PC-9 (cell line): ENCODE results near the gene CRACDL. TPM values are rescaled to one million over a fixed set of nuclear protein-coding genes. Genes with fewer than 3 reads are reported as not detected.

Source experiments
- BruUV-seq: library from RNA; stranded (reverse); fragments of 400-500 nt; replicated peaks from 2 replicates; lab custom pipeline; 2021; lab: Mats Ljungman, UMichigan
- CTCF ChIA-PET: fragments of 300-600 bp; sonication (Branson Sonifier 250); formaldehyde crosslinking; loops from one replicate; lab custom pipeline; 2022; ENCODE audit warnings: antibody characterized with exemption; lab: Charles Lee
- POLR2A ChIA-PET: fragments of 300-600 bp; sonication (Branson Sonifier 250); formaldehyde crosslinking; loops from one replicate; lab custom pipeline; 2022; ENCODE audit warnings: antibody characterized with exemption; ENCODE audit not compliant: unreplicated experiment; lab: Charles Lee
- DNase-seq, 2 experiments: peaks; one replicate each; pipeline versions ENCODE4 v3.0.0 to v3.0.0-alpha.2; 2015 to 2022; ENCODE audit warnings: mixed read lengths in 1 of 2
- H2AFZ ChIP-seq: fragments of 200-600 bp; sonication (generic); 2 replicates; pipeline ENCODE4 v1.8.1; 2017; ENCODE audit warnings: antibody characterized with exemption
- H3F3A ChIP-seq: fragments of 200-600 bp; sonication (generic); 2 replicates; pipeline ENCODE4 v1.8.1; 2017; ENCODE audit warnings: antibody characterized with exemption, mild to moderate bottlenecking, low read depth; ENCODE audit not compliant: insufficient read depth
- H3K27ac ChIP-seq: fragments of 200-600 bp; sonication (generic); 2 replicates; pipeline ENCODE4 v1.6.1; 2016; ENCODE audit warnings: mixed run types
- H3K27me3 ChIP-seq: fragments of 200-600 bp; sonication (generic); 2 replicates; pipeline ENCODE4 v1.6.1; 2016; ENCODE audit warnings: low read depth, mixed run types; ENCODE audit not compliant: insufficient read depth
- H3K36me3 ChIP-seq: fragments of 200-600 bp; sonication (generic); 2 replicates; pipeline ENCODE4 v1.6.1; 2016; ENCODE audit warnings: low read depth, mixed run types
- H3K4me1 ChIP-seq: fragments of 200-600 bp; sonication (generic); replicated peaks from 2 replicates; pipeline ENCODE4 v1.6.1; 2016; ENCODE audit warnings: mixed run types; ENCODE audit not compliant: insufficient read depth
- H3K4me2 ChIP-seq: fragments of 200-600 bp; sonication (generic); 2 replicates; pipeline ENCODE4 v1.6.1; 2017; ENCODE audit warnings: mixed run types
- H3K4me3 ChIP-seq: fragments of 200-600 bp; sonication (generic); 2 replicates; pipeline ENCODE4 v1.6.1; 2016; ENCODE audit warnings: mixed run types
- H3K79me2 ChIP-seq: fragments of 200-600 bp; sonication (generic); 2 replicates; pipeline ENCODE4 v1.6.1; 2017; ENCODE audit warnings: low read depth, mixed run types
- H3K9me2 ChIP-seq: fragments of 200-600 bp; sonication (generic); 2 replicates; pipeline ENCODE4 v1.8.1; 2017; ENCODE audit warnings: mild to moderate bottlenecking; ENCODE audit not compliant: insufficient read depth
- H3K9me3 ChIP-seq: fragments of 200-600 bp; sonication (generic); 2 replicates; pipeline ENCODE4 v1.8.1; 2016; ENCODE audit warnings: low read depth; ENCODE audit not compliant: insufficient read depth
- H4K20me1 ChIP-seq: fragments of 200-600 bp; sonication (generic); 2 replicates; pipeline ENCODE4 v1.8.1; 2017; ENCODE audit not compliant: insufficient read depth
- EZH2 ChIP-seq: fragments of 200-600 bp; sonication (generic); IDR thresholded peaks from 2 replicates; pipeline ENCODE4 v1.8.0; 2017; ENCODE audit warnings: antibody characterized with exemption, low read depth
- intact Hi-C: fragments of 100-400 bp; cut with micrococcal nuclease; formaldehyde crosslinking; loops from one replicate; pipeline ENCODE4 v1.10.0; 2022; ENCODE audit not compliant: unreplicated experiment
- total RNA-seq: library from RNA; stranded (reverse); gene quantifications from 2 replicates; pipeline ENCODE4 v1.2.3, GENCODE V29; 2021
- TF ChIP-seq, protein P1 (sequence below): fragments of 200-600 bp; sonication (generic); conservative IDR thresholded peaks from 2 replicates; pipeline ENCODE4 v1.6.1; 2017; ENCODE audit warnings: mixed run types, antibody characterized with exemption, mild to moderate bottlenecking, moderate library complexity

Gene CRACDL
- total RNA-seq, 1 experiment from 2014 or later = 33.7 TPM

DNA sequence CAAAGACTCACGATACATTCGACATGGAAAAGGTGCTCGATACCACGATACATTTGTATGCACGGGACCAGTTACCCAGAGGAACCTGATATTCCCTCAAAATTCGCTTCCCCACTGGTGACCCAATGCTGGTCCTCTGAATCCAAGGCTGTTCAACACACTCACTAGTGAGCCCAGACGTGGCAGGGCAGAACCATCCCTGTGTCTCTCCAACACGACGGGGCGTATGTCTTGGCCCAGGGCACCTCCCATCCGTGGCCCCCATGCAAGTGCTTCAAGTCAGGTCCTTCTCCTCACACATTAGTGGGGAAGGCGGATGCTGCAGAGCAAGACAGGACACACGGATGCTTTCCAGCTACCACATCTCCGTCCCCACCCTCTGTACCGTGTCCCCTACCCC lies 6.1 kb downstream of the CRACDL start:
- peaks cover 8% of the 10 kb centered on the region for H3K27me3 ChIP-seq
- no peak overlapping the region for H3K4me3 ChIP-seq
- no peak overlapping the region for H3K27ac ChIP-seq
- no peaks in the 10 kb centered on the region for H3K4me1 ChIP-seq
- no peaks in the 10 kb centered on the region for H3F3A ChIP-seq
- no peaks in the 10 kb centered on the region for H3K9me2 ChIP-seq
- BruUV-seq = no TSS peak
- H3K79me2 ChIP-seq = no peaks in the 10 kb centered on the region
- no peak overlapping the region for H2AFZ ChIP-seq
- H3K4me2 ChIP-seq = no peak overlapping the region
- ChIA-PET CTCF (no interaction called here), POLR2A (no interaction called here)
- intact Hi-C loops = no loop called here
- H3K36me3 ChIP-seq = no peaks in the 10 kb centered on the region
- H3K9me3 ChIP-seq = no peaks in the 10 kb centered on the region
- no peak for DNase-seq
- no peaks in the 10 kb centered on the region for H4K20me1 ChIP-seq
- no peak for TF ChIP-seq EZH2
- TF ChIP-seq, protein P1, sequence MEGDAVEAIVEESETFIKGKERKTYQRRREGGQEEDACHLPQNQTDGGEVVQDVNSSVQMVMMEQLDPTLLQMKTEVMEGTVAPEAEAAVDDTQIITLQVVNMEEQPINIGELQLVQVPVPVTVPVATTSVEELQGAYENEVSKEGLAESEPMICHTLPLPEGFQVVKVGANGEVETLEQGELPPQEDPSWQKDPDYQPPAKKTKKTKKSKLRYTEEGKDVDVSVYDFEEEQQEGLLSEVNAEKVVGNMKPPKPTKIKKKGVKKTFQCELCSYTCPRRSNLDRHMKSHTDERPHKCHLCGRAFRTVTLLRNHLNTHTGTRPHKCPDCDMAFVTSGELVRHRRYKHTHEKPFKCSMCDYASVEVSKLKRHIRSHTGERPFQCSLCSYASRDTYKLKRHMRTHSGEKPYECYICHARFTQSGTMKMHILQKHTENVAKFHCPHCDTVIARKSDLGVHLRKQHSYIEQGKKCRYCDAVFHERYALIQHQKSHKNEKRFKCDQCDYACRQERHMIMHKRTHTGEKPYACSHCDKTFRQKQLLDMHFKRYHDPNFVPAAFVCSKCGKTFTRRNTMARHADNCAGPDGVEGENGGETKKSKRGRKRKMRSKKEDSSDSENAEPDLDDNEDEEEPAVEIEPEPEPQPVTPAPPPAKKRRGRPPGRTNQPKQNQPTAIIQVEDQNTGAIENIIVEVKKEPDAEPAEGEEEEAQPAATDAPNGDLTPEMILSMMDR = no peak

- H3K4me2 ChIP-seq = no peak overlapping the region
- no peaks in the 10 kb centered on the region; the same call in 1 of the 2 replicates for H3K27me3 ChIP-seq
- ChIA-PET CTCF (no interaction called here), POLR2A (interaction anchor here (0.6 kb wide), 1 partner anchor 560 kb away, joined by 3 read pairs; no protein-coding TSS in a partner anchor)
- H4K20me1 ChIP-seq = no peaks in the 10 kb centered on the region
- intact Hi-C loops = no loop called here
- no peaks in the 10 kb centered on the region for H3K36me3 ChIP-seq
- no TSS peak for BruUV-seq
- H3F3A ChIP-seq = no peaks in the 10 kb centered on the region
- no peaks in the 10 kb centered on the region for H3K79me2 ChIP-seq
- no peak overlapping the region for H3K4me3 ChIP-seq
- H3K27ac ChIP-seq = no peak overlapping the region
- no peaks in the 10 kb centered on the region for H3K4me1 ChIP-seq
- no peak for TF ChIP-seq EZH2
- TF ChIP-seq, protein P1 = no peak
- H3K9me2 ChIP-seq = no peaks in the 10 kb centered on the region
- H3K9me3 ChIP-seq = no peaks in the 10 kb centered on the region
- DNase-seq = no peak
- H2AFZ ChIP-seq = no peak overlapping the region
These were observed 7.8 kb downstream of the CRACDL start for GRCh38 chr2:98928242-98928641.

GRCh38 chr2:98927027-98927426 lies 9.0 kb downstream of the CRACDL start:
- TF ChIP-seq, protein P1 = no peak
- no peak for TF ChIP-seq EZH2
- Histone ChIP-seq H3K9me2 (no peaks in the 10 kb centered on the region), H3K4me3 (no peak overlapping the region), H3K9me3 (no peaks in the 10 kb centered on the region), H3K4me2 (no peak overlapping the region), H2AFZ (no peak overlapping the region), H3K36me3 (no peaks in the 10 kb centered on the region), H3F3A (no peaks in the 10 kb centered on the region), H4K20me1 (no peaks in the 10 kb centered on the region), H3K27ac (no peak overlapping the region), H3K27me3 (no peaks in the 10 kb centered on the region), H3K79me2 (no peaks in the 10 kb centered on the region), H3K4me1 (no peaks in the 10 kb centered on the region)
- CTCF ChIA-PET = no interaction called here
- BruUV-seq = no TSS peak
- intact Hi-C loops = no loop called here
- POLR2A ChIA-PET = no interaction called here
- DNase-seq = no peak
